ENCODE measurements around the gene NACC2. TPM values are rescaled to one million over a fixed set of nuclear protein-coding genes. Genes with fewer than 3 reads are reported as not detected.

NACC2 gene
- total and polyA plus RNA-seq, 9 donors: 7.0 to 47.0 (median 27.2) TPM

DNA sequence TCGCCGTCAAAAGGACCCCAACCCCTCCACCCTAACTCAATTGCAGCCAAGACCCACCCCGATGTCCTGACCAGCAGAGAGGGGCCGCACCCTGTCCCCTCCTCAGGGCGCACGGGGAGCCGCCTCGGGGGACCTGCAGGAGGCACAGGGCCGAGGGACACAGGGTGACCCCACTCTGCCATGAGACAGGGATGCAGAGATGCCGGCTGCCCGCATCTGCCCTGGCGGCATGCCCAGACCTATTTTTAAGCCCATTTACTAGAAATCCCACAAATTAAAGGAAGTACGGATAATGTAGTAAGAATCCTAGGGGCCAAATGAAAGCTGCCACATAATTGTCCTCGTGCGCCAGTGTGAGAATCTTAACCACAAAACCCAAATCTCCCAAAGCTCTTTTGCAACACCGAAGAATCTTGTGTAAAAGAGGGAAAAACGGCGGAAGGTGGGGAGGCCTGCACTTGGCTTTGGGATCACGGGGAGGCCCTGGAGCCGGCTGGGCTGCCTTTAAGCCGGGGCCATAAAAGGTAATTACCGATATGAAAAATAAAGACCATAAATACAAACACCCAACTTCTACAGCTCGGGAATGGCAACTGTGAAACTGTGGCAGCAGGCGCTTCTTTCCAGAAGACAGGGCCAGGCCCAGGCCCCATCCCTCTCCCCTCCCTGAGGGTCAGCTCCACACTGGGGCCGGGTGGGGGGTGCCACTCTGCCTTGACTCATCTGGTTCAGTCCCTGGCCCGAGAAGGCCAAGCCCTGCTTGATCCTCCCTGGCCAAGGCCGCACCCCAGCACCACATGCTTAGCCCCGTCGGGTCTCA, 35.0 kb downstream of the NACC2 start:
- DNase-seq: peak in 1 of 5 donors; percentile 15
- no peak overlapping the region for H3K4me3 ChIP-seq
- no peak overlapping the region for H3K27ac ChIP-seq
- no peaks in the 10 kb centered on the region for H3K9me3 ChIP-seq
- intact Hi-C loops (cut with DNase I): no loop called here
- WGBS, 3 donors: 81 to 86% (median 82%) methylated on average over 29 of the region's 29 CpGs
- no peak for TF ChIP-seq POLR2A (IDR thresholded peaks at IDR 0.05)
- no peak for TF ChIP-seq EP300 (IDR thresholded peaks at IDR 0.05)
- TF ChIP-seq, protein P1, sequence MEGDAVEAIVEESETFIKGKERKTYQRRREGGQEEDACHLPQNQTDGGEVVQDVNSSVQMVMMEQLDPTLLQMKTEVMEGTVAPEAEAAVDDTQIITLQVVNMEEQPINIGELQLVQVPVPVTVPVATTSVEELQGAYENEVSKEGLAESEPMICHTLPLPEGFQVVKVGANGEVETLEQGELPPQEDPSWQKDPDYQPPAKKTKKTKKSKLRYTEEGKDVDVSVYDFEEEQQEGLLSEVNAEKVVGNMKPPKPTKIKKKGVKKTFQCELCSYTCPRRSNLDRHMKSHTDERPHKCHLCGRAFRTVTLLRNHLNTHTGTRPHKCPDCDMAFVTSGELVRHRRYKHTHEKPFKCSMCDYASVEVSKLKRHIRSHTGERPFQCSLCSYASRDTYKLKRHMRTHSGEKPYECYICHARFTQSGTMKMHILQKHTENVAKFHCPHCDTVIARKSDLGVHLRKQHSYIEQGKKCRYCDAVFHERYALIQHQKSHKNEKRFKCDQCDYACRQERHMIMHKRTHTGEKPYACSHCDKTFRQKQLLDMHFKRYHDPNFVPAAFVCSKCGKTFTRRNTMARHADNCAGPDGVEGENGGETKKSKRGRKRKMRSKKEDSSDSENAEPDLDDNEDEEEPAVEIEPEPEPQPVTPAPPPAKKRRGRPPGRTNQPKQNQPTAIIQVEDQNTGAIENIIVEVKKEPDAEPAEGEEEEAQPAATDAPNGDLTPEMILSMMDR (IDR thresholded peaks at IDR 0.05): no peak
- no peaks in the 10 kb centered on the region for H3K36me3 ChIP-seq
- no peaks in the 10 kb centered on the region for H3K27me3 ChIP-seq
- H3K4me1 ChIP-seq (ENCODE audit: insufficient read depth): no peaks in the 10 kb centered on the region

DNA sequence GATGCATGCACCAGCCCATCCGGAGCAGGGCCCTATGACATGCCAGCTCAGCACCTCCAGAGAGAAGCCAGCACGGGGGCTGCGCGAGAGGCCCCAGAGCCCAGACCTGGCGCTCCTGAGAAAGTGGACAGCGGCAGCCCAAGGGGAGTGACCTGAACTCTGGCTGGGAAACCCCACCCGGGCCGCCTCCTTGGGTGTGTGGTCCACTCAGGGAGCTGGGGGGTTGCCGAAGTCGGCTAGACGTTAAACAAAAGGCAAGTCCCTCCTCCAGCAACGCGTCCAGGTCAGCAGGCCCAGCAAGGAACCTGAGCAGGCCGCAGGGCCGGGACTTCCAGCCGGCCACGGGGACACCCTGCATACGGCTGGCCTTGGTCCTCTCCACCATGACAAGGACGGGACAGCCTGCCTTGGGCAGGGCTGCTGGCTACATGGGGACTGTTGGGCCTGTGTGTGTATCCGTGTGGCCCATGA, 35.7 kb downstream of the NACC2 start:
- no peak overlapping the region for H3K27ac ChIP-seq
- intact Hi-C loops (cut with DNase I): no loop called here
- peak in 1 of 5 donors; percentile 18 for DNase-seq
- H3K4me3 ChIP-seq: no peak overlapping the region
- TF ChIP-seq, protein P1 (IDR thresholded peaks at IDR 0.05): no peak
- TF ChIP-seq EP300 (IDR thresholded peaks at IDR 0.05) (no peak), POLR2A (IDR thresholded peaks at IDR 0.05) (no peak)
- H3K27me3 ChIP-seq: no peaks in the 10 kb centered on the region
- no peaks in the 10 kb centered on the region for H3K36me3 ChIP-seq
- WGBS, 3 donors: 81 to 88% (median 82%) methylated on average over 14 to 20 of the region's 20 CpGs
- no peaks in the 10 kb centered on the region for H3K9me3 ChIP-seq
- no peaks in the 10 kb centered on the region for H3K4me1 ChIP-seq (ENCODE audit: insufficient read depth)

DNA sequence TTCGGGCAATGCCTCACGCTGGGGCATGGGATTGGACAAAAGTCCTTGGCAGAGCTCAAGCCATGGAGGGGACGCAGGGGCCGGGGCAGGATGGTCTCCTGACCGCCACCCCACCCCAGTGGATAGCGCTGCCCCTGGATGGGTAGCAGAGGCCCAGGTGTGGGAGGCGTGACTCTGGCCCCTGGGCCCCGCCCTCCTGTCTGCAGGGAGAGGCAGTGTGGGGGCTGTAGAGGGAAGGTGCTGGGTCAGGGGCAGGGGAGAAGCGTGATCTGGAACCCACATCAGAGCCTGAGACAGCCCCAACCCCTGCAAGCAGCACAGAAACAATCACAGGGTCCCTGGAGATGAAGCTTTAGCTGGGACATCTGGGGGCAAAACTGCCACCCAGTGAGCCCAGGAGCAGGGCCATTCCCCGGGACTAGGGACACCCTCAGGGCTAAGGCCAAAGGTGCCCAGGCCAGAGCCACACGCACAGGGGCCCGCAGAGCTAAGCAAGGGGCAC, 36.2 kb downstream of the NACC2 start:
- H3K4me1 ChIP-seq (ENCODE audit: insufficient read depth): no peaks in the 10 kb centered on the region
- DNase-seq: peak in 1 of 5 donors; percentile 16
- TF ChIP-seq EP300 (IDR thresholded peaks at IDR 0.05): no peak
- TF ChIP-seq, protein P1 (IDR thresholded peaks at IDR 0.05): no peak
- no peak for TF ChIP-seq POLR2A (IDR thresholded peaks at IDR 0.05)
- H3K27ac ChIP-seq: no peak overlapping the region
- intact Hi-C loops (cut with DNase I): no loop called here
- no peak overlapping the region for H3K4me3 ChIP-seq
- no peaks in the 10 kb centered on the region for H3K36me3 ChIP-seq
- H3K9me3 ChIP-seq: no peaks in the 10 kb centered on the region
- WGBS, 3 donors: 89 to 97% (median 91%) methylated on average over 11 to 12 of the region's 12 CpGs
- no peaks in the 10 kb centered on the region for H3K27me3 ChIP-seq

DNA sequence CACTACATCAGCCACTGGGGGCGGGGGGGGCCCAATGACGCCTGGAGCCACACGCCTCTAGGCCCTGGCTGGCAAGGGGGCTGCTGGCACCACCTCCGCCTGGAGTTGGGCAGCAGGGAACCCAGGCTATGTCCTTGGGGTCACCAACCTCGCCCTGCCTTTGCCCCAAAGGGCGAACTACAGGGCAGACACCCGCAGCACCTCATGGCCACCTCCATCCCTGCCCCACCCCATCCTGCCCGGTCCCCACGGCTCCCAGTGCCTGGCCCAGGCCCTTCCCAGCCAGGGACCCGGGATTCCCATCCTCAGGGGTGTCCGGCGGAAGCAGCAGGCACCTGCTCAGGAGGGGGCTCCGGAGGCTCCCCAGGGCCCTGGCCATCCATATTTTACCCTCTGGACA, 37.0 kb downstream of the NACC2 start:
- no peak overlapping the region for H3K4me3 ChIP-seq
- TF ChIP-seq EP300 (IDR thresholded peaks at IDR 0.05) (no peak), POLR2A (IDR thresholded peaks at IDR 0.05) (no peak)
- TF ChIP-seq, protein P1 (IDR thresholded peaks at IDR 0.05): no peak
- H3K27ac ChIP-seq: no peak overlapping the region
- DNase-seq: peak in 1 of 5 donors; percentile 13
- H3K4me1 ChIP-seq (ENCODE audit: insufficient read depth): peaks cover 1% of the 10 kb centered on the region
- intact Hi-C loops (cut with DNase I): no loop called here
- 89 to 94% (median 91%) methylated on average over 12 to 13 of the region's 13 CpGs for WGBS, 3 donors
- H3K36me3 ChIP-seq: no peaks in the 10 kb centered on the region
- no peaks in the 10 kb centered on the region for H3K9me3 ChIP-seq
- H3K27me3 ChIP-seq: no peaks in the 10 kb centered on the region

Measured in ovary (tissue), 9 donors.